A549 (cell line): ENCODE results near the gene HEPHL1.
"Not testable (repeated sequence)": the region's sequence is repeated elsewhere in the genome, so short reads cannot be mapped to it uniquely, and the experiment has no call there.

Source experiments
- BCL3 ChIP-seq: fragments of >200 bp; sonication (Bioruptor Twin); formaldehyde crosslinking; IDR thresholded peaks from 3 replicates; pipeline ENCODE4 v1.6.1; 2016
- CTCF ChIP-seq: fragments of >200 bp; sonication (Bioruptor Twin); formaldehyde crosslinking; IDR thresholded peaks from 3 replicates; pipeline ENCODE4 v1.5.1; 2016
- EP300 ChIP-seq, 2 experiments: fragments of >200 bp; sonication (Bioruptor Twin); formaldehyde crosslinking; IDR thresholded peaks; 2 replicates in 1 of 2; 3 replicates in 1 of 2; pipeline ENCODE4 v1.6.1; 2016 to 2017
- RCOR1 ChIP-seq: fragments of 150-350 bp; IDR thresholded peaks from 2 replicates; pipeline ENCODE4 v1.6.1; 2014; ENCODE audit warnings: antibody characterized with exemption, low read length, low read depth
- REST ChIP-seq: fragments of 200-600 bp; sonication (generic); IDR thresholded peaks from 2 replicates; pipeline ENCODE4 v1.6.1; 2016; ENCODE audit warnings: antibody characterized with exemption, mild to moderate bottlenecking, moderate library complexity

- not testable (repeated sequence) for TF ChIP-seq CTCF; EP300 (IDR thresholded peaks at IDR 0.05); BCL3; REST; RCOR1
These were observed 98.5 kb downstream of the HEPHL1 start for GRCh38 chr11:94119676-94120075.
